ENCODE measurements around the gene PXK. TPM values are rescaled to one million over a fixed set of nuclear protein-coding genes. Genes with fewer than 3 reads are reported as not detected.

PXK gene
- total RNA-seq, 2 experiments from 2014 or later, result 68.7 to 125 TPM

DNA sequence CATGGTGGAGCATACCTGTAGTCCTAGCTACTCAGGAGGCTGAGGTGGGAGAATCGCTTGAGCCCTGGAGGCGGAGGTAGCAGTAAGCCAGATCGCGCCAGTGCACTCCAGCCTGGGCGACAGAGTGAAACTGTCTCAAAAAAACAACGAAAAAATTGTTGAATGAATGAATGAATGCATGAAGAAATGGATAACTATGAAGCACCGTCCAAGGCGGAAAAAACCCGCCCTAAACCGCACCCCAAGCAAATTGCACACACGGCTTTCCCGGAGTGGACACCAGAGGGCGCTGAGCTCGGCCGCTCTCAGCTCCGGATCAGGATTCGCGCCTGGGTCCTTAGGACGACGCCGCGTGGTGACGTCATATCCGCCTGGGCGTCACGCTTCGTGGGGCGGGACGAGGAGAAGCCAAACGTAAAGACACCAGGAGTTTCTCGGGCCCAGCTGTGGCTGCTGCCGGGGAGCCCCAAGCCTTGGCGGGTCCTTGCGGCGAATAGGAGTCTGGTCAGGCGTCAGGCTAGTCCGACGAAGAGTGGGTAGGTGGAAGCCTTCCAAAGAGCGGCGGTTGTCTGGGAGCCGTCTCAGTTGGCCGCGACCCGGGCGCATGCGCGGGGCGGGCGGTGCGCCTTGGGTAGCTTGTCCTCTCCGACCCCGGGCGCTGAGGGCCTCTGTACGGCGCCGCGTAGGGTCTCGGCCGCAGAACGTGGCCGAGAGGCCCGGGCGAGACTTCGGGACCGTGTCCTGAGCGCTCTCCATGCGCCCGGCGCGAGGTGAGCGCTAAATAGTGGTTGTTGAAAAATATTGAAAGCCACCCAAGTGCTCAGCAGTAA lies 26.6 kb upstream of the PXK start, which contains the start of the genes HTD2 and RPP14:
TSS of gene HTD2 (plus strand) at position 639 of the 830 bp plus-strand sequence. CDS start 11,094 bp downstream, outside the sequence.
TSS of gene RPP14 (plus strand) at position 364 of the 830 bp plus-strand sequence. CDS start 4,085 bp downstream, outside the sequence.
- H3K4me3 ChIP-seq (ENCODE audit: low read depth, low read length, poor library complexity, severe bottlenecking), result peak within 1 kb of the TSS; percentile 82
- H3K36me3 ChIP-seq (ENCODE audit: insufficient read depth, low read length), result peaks cover 40% of the 10 kb centered on the region
- peaks cover 13% of the 10 kb centered on the region for H3K9me3 ChIP-seq (ENCODE audit: low read length)
- peak within 1 kb of the TSS; percentile 91 for H3K4me2 ChIP-seq (ENCODE audit: low read length)
- ChIA-PET CTCF (ENCODE audit: unreplicated experiment) (interaction anchor here (0.6 to 2.1 kb wide), 11 partner anchors 11 to 194 kb away, joined by 3 to 8 read pairs (median 3); no protein-coding TSS in a partner anchor), POLR2A (interaction anchor here (0.5 to 2.6 kb wide), 23 partner anchors 9 to 233 kb away, joined by 3 to 12 read pairs (median 3); partner anchors contain the start of gene PDHB)
- intact Hi-C loops (cut with micrococcal nuclease; ENCODE audit: unreplicated experiment), result loop anchor here (1.0 to 5.0 kb wide), 4 partner anchors 69 to 326 kb away; partner anchors contain the start of genes ABHD6 and KCTD6
- TF ChIP-seq EZH2phosphoT487 (IDR thresholded peaks at IDR 0.05; ENCODE audit: borderline replicate concordance, low read depth, low read length) (no peak), CTCF (conservative IDR thresholded peaks at IDR 0.05; ENCODE audit: low read length) (peak; percentile 87)
- H4K20me1 ChIP-seq (ENCODE audit: insufficient read depth, low read length), result peaks cover 20% of the 10 kb centered on the region
- peak within 1 kb of the TSS; percentile 81 for H3K27ac ChIP-seq (ENCODE audit: low read depth, low read length, poor library complexity, severe bottlenecking)
- BruUV-seq (replicated peaks), result no TSS peak
- H3K79me2 ChIP-seq (ENCODE audit: insufficient read depth, low read depth, low read length), result peaks cover 43% of the 10 kb centered on the region
- peak; percentile 99 for DNase-seq (ENCODE audit: low spot score)
- H3K4me1 ChIP-seq (ENCODE audit: insufficient read depth, low read length, poor library complexity, severe bottlenecking), result peaks cover 16% of the 10 kb centered on the region
- H3K9me2 ChIP-seq (ENCODE audit: insufficient read depth, low read length), result no peaks in the 10 kb centered on the region
- H2AFZ ChIP-seq (ENCODE audit: low read length), result peak within 1 kb of the TSS; percentile 51; the same call in 1 of the 2 replicates

DNA sequence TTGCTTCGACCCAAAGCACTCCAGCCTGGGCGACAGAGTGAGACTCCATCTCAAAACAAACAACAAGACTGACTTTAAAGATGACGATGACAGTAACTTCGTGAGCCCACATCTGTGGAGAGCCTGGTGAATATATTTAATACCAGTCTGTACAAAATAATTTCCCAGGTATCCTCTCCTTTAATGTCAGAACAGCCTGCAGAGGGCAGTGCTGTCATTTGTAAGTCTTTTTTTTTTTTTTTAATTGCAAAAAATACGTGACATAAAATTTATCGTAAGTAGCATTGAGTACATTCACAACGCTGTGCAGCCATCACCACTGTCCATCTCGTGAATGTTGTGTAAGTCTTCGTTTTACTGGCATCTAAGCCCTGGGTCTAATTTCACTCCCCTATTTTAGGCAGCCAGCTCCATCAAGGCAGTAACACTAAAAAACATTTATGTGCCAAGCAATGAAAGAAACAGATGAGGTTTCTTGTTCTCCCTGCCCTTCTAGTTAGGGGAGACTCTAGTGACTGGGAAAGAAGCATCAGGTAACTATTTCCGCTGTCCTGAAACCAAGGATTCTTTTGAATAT lies 25.0 kb upstream of the PXK start:
- TF ChIP-seq EZH2phosphoT487 (IDR thresholded peaks at IDR 0.05; ENCODE audit: borderline replicate concordance, low read depth, low read length), result no peak
- peak; percentile 91 for TF ChIP-seq CTCF (conservative IDR thresholded peaks at IDR 0.05; ENCODE audit: low read length)
- Histone ChIP-seq H3K79me2 (ENCODE audit: insufficient read depth, low read depth, low read length) (peaks cover 51% of the 10 kb centered on the region), H3K9me3 (ENCODE audit: low read length) (no peaks in the 10 kb centered on the region), H3K4me2 (ENCODE audit: low read length) (peak overlapping the region; percentile 91), H3K9me2 (ENCODE audit: insufficient read depth, low read length) (no peaks in the 10 kb centered on the region), H3K4me3 (ENCODE audit: low read depth, low read length, poor library complexity, severe bottlenecking) (peak overlapping the region; percentile 82), H3K36me3 (ENCODE audit: insufficient read depth, low read length) (peaks cover 55% of the 10 kb centered on the region), H4K20me1 (ENCODE audit: insufficient read depth, low read length) (peaks cover 20% of the 10 kb centered on the region), H2AFZ (ENCODE audit: low read length) (no peak overlapping the region), H3K4me1 (ENCODE audit: insufficient read depth, low read length, poor library complexity, severe bottlenecking) (peaks cover 16% of the 10 kb centered on the region), H3K27ac (ENCODE audit: low read depth, low read length, poor library complexity, severe bottlenecking) (peak overlapping the region; percentile 81)
- TSS peak; percentile 44 for BruUV-seq (replicated peaks)
- CTCF ChIA-PET (ENCODE audit: unreplicated experiment), result interaction anchor here (0.8 to 2.1 kb wide), 4 partner anchors 42 to 120 kb away, joined by 3 to 7 read pairs (median 4); no protein-coding TSS in a partner anchor
- POLR2A ChIA-PET, result interaction anchor here (0.6 to 2.6 kb wide), 8 partner anchors 10 to 231 kb away, joined by 3 to 12 read pairs (median 6); no protein-coding TSS in a partner anchor
- intact Hi-C loops (cut with micrococcal nuclease; ENCODE audit: unreplicated experiment), result loop anchor here (1.0 to 5.0 kb wide), 4 partner anchors 71 to 325 kb away; partner anchors contain the start of gene ABHD6
- DNase-seq (ENCODE audit: low spot score), result peak; percentile 83

All from OCI-LY7 (cell line).